Measurements from ENCODE around the gene ZBTB11. TPM values are rescaled to one million over a fixed set of nuclear protein-coding genes. Genes with fewer than 3 reads are reported as not detected.

The ZBTB11 gene
- total and polyA plus RNA-seq, 2 donors (not counting 3 experiments of a cell fraction or from before 2014, with no cell fraction given) = 4.2 to 15.8 TPM

DNA sequence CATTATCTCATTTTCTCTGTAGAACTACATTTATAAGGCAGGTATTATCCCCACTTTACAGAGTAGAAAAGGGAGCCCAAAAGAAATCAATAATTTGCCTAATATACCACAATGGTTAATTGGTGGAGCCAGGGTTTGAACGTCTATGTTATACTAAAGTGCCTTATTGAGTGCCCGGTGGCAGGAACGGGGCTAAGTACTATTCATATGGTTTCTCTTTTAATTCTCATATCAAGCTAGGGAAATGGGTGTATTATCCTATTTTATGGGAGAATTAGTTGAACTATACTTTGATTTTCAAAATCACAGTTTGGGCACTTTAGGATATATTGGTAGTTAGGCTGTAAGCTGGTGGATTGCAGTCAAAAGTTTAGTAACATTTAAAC is 49.0 kb upstream of the ZBTB11 start:
- BruUV-seq (replicated peaks) = no TSS peak
- Histone ChIP-seq H3K4me2 (ENCODE audit: insufficient read depth, low read length) (peak overlapping the region; percentile 99), H3K4me1 (ENCODE audit: control insufficient read depth, extremely low read depth, insufficient read depth, low read length) (peaks cover 28% of the 10 kb centered on the region), H3K27ac (ENCODE audit: insufficient read depth, low read depth, low read length) (peak overlapping the region; percentile 53), H3K9ac (replicated peaks; ENCODE audit: extremely low read depth, insufficient read depth, low read length) (peak overlapping the region; percentile 88), H3K79me2 (ENCODE audit: control insufficient read depth, insufficient read depth, low read length) (peaks cover 18% of the 10 kb centered on the region), H3K27me3 (ENCODE audit: control insufficient read depth in 2 of 2, insufficient read depth in 2 of 2, low read length in 2 of 2) (no peaks in the 10 kb centered on the region), H3K9me3 (replicated peaks; ENCODE audit: control insufficient read depth, insufficient read depth, low read length) (no peaks in the 10 kb centered on the region), H2AFZ (ENCODE audit: low read depth, low read length) (peak overlapping the region; percentile 90), H3K9me1 (replicated peaks; ENCODE audit: control insufficient read depth, extremely low read depth, insufficient read depth, low read length) (no peaks in the 10 kb centered on the region), H3K4me3 (replicated peaks in 1 of 3; ENCODE audit: insufficient read depth in 1 of 3, low read depth in 1 of 3, low read length in 3 of 3) (peak overlapping the region; percentile 72 to 96 (median 94)), H4K20me1 (replicated peaks; ENCODE audit: control insufficient read depth, extremely low read depth, insufficient read depth, low read length) (no peaks in the 10 kb centered on the region), H3K36me3 (ENCODE audit: control insufficient read depth in 2 of 2, extremely low read depth in 1 of 2, insufficient read depth in 2 of 2, low read length in 2 of 2) (peaks cover 0 to 7% of the 10 kb centered on the region in 2 experiments)
- TF ChIP-seq POLR2A (IDR thresholded peaks at IDR 0.05; ENCODE audit: low read depth, low read length) (no peak), MYC (IDR thresholded peaks at IDR 0.05; ENCODE audit: low read depth, low read length) (no peak), JUN (IDR thresholded peaks at IDR 0.05; ENCODE audit: borderline replicate concordance, insufficient read depth, insufficient read length, low read depth) (no peak), EZH2 (IDR thresholded peaks at IDR 0.05; ENCODE audit: borderline replicate concordance, low read depth, low read length, severe bottlenecking) (no peak)
- CTCF ChIA-PET = no interaction called here
- DNase-seq (ENCODE audit: low read depth, low spot score) (no peak), FAIRE-seq (no peak)
- intact Hi-C loops (cut with micrococcal nuclease) = loop anchor here (1.0 to 2.0 kb wide), 4 partner anchors 31 to 123 kb away; partner anchors contain the start of genes NFKBIZ, NXPE3 and RPL24
- POLR2A ChIA-PET = no interaction called here
- dilution Hi-C loops (cut with MboI; ENCODE audit: extremely low pct_ligation_motif_present, low sequenced_read_pairs) = no loop called here

DNA sequence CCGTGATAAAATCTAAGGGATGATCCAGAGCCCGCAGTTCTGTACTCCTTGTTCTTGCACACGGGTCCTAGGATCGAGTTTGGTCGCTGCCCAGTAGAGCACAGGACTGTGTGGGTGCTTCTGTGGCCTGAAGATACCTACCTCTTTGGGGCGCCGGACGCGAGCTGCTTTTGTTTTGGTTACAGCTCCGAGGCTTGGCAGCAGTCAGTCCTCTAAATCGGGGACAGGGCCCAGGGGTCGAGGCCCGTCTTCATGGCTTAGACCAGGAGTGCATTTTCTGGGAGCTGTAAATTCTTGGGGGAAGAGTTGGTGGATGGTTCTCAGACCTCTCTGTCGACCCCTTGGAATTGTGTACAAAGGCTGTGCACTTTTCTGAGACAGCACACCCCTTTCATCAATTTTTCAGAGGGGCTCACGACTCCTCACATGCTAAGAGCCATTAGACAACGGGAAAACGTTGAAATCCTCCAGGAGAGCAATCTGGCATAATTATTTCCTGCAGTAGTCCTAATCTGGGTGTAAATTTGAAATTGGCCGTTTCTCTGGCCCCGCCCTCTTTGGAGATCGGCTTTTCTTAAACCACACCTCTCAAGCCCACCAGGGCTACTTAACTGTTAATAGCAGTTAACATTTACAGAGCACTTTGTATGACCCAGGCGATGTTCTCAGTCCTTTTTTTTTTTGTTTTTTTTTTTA is 48.4 kb upstream of the ZBTB11 start:
- intact Hi-C loops (cut with micrococcal nuclease) (loop anchor here (1.0 to 2.0 kb wide), 4 partner anchors 31 to 124 kb away; partner anchors contain the start of genes NFKBIZ, NXPE3 and RPL24), dilution Hi-C loops (cut with MboI; ENCODE audit: extremely low pct_ligation_motif_present, low sequenced_read_pairs) (no loop called here)
- no peaks in the 10 kb centered on the region for H3K27me3 ChIP-seq (ENCODE audit: control insufficient read depth in 2 of 2, insufficient read depth in 2 of 2, low read length in 2 of 2)
- POLR2A ChIA-PET = interaction anchor here (1.1 kb wide), 2 partner anchors 23 to 126 kb away, joined by 3 to 6 read pairs; no protein-coding TSS in a partner anchor
- H2AFZ ChIP-seq (ENCODE audit: low read depth, low read length) = peak overlapping the region; percentile 90
- peaks cover 18% of the 10 kb centered on the region for H3K79me2 ChIP-seq (ENCODE audit: control insufficient read depth, insufficient read depth, low read length)
- FAIRE-seq (peak; percentile 4), DNase-seq (ENCODE audit: low read depth, low spot score) (peak; percentile 53)
- no peaks in the 10 kb centered on the region for H4K20me1 ChIP-seq (replicated peaks; ENCODE audit: control insufficient read depth, extremely low read depth, insufficient read depth, low read length)
- H3K9ac ChIP-seq (replicated peaks; ENCODE audit: extremely low read depth, insufficient read depth, low read length) = peak overlapping the region; percentile 88
- no peaks in the 10 kb centered on the region for H3K9me1 ChIP-seq (replicated peaks; ENCODE audit: control insufficient read depth, extremely low read depth, insufficient read depth, low read length)
- H3K36me3 ChIP-seq (ENCODE audit: control insufficient read depth in 2 of 2, extremely low read depth in 1 of 2, insufficient read depth in 2 of 2, low read length in 2 of 2) = peaks cover 0 to 7% of the 10 kb centered on the region in 2 experiments
- H3K27ac ChIP-seq (ENCODE audit: insufficient read depth, low read depth, low read length) = peak overlapping the region; percentile 53
- CTCF ChIA-PET = interaction anchor here (0.9 to 1.6 kb wide), 6 partner anchors 18 to 529 kb away, joined by 3 to 7 read pairs (median 4); partner anchors contain the start of gene ZBTB11
- TF ChIP-seq CTCF (IDR thresholded peaks at IDR 0.05; ENCODE audit: extremely low read depth in 1 of 2, insufficient read depth in 1 of 2, low read depth in 1 of 2, low read length in 2 of 2) (no peak), GATA2 (IDR thresholded peaks at IDR 0.05; ENCODE audit: insufficient read depth, insufficient read length, low read depth, low read length) (peak; percentile 44)
- H3K9me3 ChIP-seq (replicated peaks; ENCODE audit: control insufficient read depth, insufficient read depth, low read length) = no peaks in the 10 kb centered on the region
- H3K4me1 ChIP-seq (ENCODE audit: control insufficient read depth, extremely low read depth, insufficient read depth, low read length) = peaks cover 28% of the 10 kb centered on the region
- H3K4me3 ChIP-seq (replicated peaks in 1 of 3; ENCODE audit: insufficient read depth in 1 of 3, low read depth in 1 of 3, low read length in 3 of 3) = peak overlapping the region; percentile 72 to 96 (median 94)
- H3K4me2 ChIP-seq (ENCODE audit: insufficient read depth, low read length) = peak overlapping the region; percentile 99
- no TSS peak for BruUV-seq (replicated peaks)

Measured in endothelial cell of umbilical vein (primary cell).